ENCODE data around the gene KIAA2012.

Gene KIAA2012

DNA sequence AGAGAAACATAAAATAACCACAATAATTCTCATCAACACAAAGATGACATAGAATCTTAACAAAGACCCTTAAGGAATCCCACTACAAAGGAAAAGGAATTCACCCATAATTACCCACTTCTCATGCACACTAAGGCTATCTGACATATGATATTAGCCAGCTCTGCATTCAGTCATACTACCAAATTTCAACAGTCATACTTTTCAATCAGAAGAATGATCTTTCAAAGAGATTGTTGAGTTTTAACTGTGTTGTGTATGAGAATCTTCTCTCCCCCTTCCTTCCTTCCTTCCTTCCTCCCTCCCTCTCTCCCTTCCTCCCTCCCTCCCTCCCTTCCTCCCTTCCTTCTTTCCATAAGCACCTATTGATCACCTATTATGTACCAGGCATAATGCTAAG is 22.4 kb upstream of the KIAA2012 start:
- CTCF ChIA-PET, result no interaction called here
- no peak for DNase-seq (ENCODE audit: extremely low spot score)
- TF ChIP-seq, protein P1, sequence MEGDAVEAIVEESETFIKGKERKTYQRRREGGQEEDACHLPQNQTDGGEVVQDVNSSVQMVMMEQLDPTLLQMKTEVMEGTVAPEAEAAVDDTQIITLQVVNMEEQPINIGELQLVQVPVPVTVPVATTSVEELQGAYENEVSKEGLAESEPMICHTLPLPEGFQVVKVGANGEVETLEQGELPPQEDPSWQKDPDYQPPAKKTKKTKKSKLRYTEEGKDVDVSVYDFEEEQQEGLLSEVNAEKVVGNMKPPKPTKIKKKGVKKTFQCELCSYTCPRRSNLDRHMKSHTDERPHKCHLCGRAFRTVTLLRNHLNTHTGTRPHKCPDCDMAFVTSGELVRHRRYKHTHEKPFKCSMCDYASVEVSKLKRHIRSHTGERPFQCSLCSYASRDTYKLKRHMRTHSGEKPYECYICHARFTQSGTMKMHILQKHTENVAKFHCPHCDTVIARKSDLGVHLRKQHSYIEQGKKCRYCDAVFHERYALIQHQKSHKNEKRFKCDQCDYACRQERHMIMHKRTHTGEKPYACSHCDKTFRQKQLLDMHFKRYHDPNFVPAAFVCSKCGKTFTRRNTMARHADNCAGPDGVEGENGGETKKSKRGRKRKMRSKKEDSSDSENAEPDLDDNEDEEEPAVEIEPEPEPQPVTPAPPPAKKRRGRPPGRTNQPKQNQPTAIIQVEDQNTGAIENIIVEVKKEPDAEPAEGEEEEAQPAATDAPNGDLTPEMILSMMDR (IDR thresholded peaks at IDR 0.05; ENCODE audit: control extremely low read depth, extremely low read depth, low read depth, missing control alignments), result no peak
- POLR2A ChIA-PET, result no interaction called here

DNA sequence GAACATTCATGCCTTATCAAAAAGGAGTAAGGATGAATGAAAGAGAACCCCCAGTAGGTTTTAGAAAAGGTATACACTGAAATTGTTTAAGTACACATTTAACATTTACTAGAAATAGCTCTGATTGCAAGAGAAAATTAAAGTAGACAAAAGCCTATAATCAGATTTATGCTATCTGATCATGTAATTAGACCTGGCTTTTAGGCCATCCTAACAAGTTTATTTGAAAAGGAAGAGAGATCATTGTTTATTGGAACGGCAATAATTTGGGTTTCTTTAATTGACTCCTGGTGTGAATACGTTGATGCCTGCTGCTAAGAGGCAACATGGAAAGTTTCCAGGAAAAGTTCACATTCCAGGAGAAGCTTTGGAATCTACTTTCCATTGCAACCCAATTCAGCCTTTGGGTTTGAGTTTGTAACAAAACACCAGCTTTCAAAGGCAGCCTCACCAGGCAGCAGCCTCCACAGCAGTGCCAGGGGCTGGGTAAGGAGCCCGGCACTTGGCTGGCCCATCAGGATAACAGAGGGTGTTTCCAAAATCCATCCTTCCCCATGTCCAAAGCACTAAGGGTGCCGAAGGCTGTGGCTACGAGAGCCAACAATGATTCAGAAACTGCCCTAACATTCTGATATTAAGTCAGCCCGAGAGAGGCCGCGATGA is 21.4 kb upstream of the KIAA2012 start:
- ChIA-PET POLR2A (no interaction called here), CTCF (no interaction called here)
- TF ChIP-seq, protein P1 (IDR thresholded peaks at IDR 0.05; ENCODE audit: control extremely low read depth, extremely low read depth, low read depth, missing control alignments), result no peak
- no peak for DNase-seq (ENCODE audit: extremely low spot score)

DNA sequence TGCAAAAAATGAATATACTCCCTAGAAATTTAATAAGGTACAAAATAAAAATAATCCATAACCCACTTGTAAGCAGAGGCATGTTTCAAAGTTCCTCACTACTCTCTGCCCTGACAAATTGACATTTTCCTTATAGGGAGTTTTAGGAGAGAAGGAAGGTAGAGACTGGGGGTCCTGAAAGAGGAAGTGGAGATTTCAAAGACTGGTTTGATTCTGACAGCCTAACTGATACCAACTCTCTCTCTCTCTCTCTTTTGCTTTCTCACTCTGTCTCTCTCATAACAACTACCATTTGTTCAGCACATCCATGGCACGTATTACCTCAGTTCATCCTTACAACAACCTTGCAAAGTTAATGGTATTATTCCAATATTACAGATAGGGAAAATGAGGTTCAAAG is 20.8 kb upstream of the KIAA2012 start:
- TF ChIP-seq, protein P1 (IDR thresholded peaks at IDR 0.05; ENCODE audit: control extremely low read depth, extremely low read depth, low read depth, missing control alignments), result no peak
- ChIA-PET CTCF (no interaction called here), POLR2A (no interaction called here)
- DNase-seq (ENCODE audit: extremely low spot score), result no peak

DNA sequence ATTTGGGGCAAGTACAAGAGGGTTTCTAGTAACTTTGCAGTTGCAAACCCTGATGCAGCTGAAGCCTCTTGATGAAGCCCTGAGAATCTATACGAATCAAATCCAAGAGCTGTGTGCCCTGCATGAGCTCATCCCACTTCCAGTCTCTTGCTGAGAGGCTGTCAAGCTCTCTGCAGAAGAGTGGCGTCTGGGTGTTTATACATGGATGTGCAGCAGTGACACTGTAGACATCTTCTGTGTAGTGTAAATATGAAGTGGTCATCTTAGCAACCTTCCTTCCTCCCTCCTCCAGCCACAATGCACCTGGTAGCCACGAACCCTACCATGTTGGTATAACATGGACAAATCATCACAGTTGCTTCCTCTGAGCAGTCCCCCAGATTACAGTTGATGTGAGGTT is 18.4 kb upstream of the KIAA2012 start:
- ChIA-PET POLR2A (no interaction called here), CTCF (interaction anchor here (1.1 kb wide), 1 partner anchor 12 kb away, joined by 4 read pairs; no protein-coding TSS in a partner anchor)
- DNase-seq (ENCODE audit: extremely low spot score), result no peak
- TF ChIP-seq, protein P1 (IDR thresholded peaks at IDR 0.05; ENCODE audit: control extremely low read depth, extremely low read depth, low read depth, missing control alignments), result no peak

DNA sequence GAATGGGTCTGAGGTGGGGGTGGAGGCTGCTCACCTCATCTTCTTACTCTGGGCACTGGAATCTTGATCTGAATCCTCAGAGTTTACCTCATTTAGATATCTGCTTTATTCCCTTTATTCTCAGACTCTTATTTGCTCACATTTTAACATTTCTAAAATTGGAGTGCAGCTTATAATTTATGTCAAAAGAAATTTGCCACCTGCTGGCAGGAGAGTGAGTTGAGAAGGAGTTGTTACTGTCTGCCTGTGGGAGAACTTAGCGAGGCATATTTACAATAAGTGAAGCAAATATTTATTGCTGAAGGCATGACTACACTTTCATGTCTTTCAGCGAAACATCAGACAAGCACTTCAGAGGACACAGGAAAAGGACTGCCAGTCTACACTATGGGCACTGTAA is 16.4 kb upstream of the KIAA2012 start:
- ChIA-PET CTCF (interaction anchor here (1.3 kb wide), 1 partner anchor 8 kb away, joined by 4 read pairs; no protein-coding TSS in a partner anchor), POLR2A (no interaction called here)
- DNase-seq (ENCODE audit: extremely low spot score), result no peak
- TF ChIP-seq, protein P1 (IDR thresholded peaks at IDR 0.05; ENCODE audit: control extremely low read depth, extremely low read depth, low read depth, missing control alignments), result no peak

DNA sequence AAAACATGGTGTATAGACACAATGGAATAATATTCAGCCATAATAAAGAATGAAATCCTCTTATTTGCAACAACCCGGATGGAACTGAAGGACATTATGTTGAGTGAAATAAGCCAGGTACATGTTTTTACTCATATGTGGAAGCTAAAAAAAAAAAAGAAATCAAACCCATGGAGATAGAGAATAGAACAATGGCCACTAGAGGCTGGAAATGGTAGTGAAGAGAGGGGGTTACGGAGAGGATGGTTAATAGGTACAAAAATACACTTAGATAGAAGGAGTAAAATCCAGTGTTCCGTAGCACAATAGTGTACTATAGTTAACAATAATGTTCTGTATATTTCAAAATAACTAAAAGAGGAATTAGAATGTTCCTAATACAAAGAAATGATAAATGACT is 12.8 kb upstream of the KIAA2012 start:
- ChIA-PET POLR2A (no interaction called here), CTCF (no interaction called here)
- TF ChIP-seq, protein P1 (IDR thresholded peaks at IDR 0.05; ENCODE audit: control extremely low read depth, extremely low read depth, low read depth, missing control alignments), result no peak
- DNase-seq (ENCODE audit: extremely low spot score), result no peak
